ENCODE results near the gene CHCHD3. TPM values are rescaled to one million over a fixed set of nuclear protein-coding genes. Genes with fewer than 3 reads are reported as not detected.

Gene CHCHD3
- total and polyA plus RNA-seq, 4 donors, result 25.5 to 37.8 (median 31.8) TPM

GRCh38 chr7:133040674-133041073 is 41.2 kb downstream of the CHCHD3 start:
- Histone ChIP-seq H3K9me3 (ENCODE audit: control insufficient read depth in 4 of 4, low read length in 3 of 4) (no peaks in the 10 kb centered on the region), H3K27me3 (ENCODE audit: control insufficient read depth in 4 of 4, insufficient read depth in 4 of 4, low read length in 3 of 4) (no peaks in the 10 kb centered on the region), H3K36me3 (ENCODE audit: control insufficient read depth in 4 of 4, insufficient read depth in 3 of 4, low read depth in 1 of 4, low read length in 3 of 4) (peaks cover 0 to 3% (median 0%) of the 10 kb centered on the region in 4 donors), H3K9ac (ENCODE audit: low read depth in 1 of 2, low read length in 2 of 2) (no peak overlapping the region), H3K4me1 (ENCODE audit: control insufficient read depth in 4 of 4, insufficient read depth in 4 of 4, low read length in 3 of 4) (no peaks in the 10 kb centered on the region), H3K27ac (ENCODE audit: low read depth in 1 of 2, low read length in 2 of 2) (no peak overlapping the region), H3K4me3 (ENCODE audit: low read depth in 1 of 3, low read length in 3 of 3) (no peak overlapping the region)
- 97% methylated on average over 7 of the region's 7 CpGs for WGBS
- no peak for TF ChIP-seq REST (IDR thresholded peaks at IDR 0.05)
- no peak for TF ChIP-seq YY1 (IDR thresholded peaks at IDR 0.05)
- no peak for TF ChIP-seq TAF1 (conservative IDR thresholded peaks at IDR 0.05)
- TF ChIP-seq CTCF (IDR thresholded peaks at IDR 0.05; ENCODE audit: low read depth, low read length, missing input control), result no peak
- no peak for TF ChIP-seq SP1 (IDR thresholded peaks at IDR 0.05)
- no peak for TF ChIP-seq FOXA1 (IDR thresholded peaks at IDR 0.05)
- no peak for TF ChIP-seq HNF4G (IDR thresholded peaks at IDR 0.05)
- no peak for TF ChIP-seq HNF4A (conservative IDR thresholded peaks at IDR 0.05)
- no peak for TF ChIP-seq GABPA (IDR thresholded peaks at IDR 0.05 in 1 of 2, conservative IDR thresholded peaks at IDR 0.05 in 1 of 2)
- TF ChIP-seq EGR1 (IDR thresholded peaks at IDR 0.05; ENCODE audit: low read depth in 2 of 2), result no peak
- no peak for TF ChIP-seq ATF3 (IDR thresholded peaks at IDR 0.05)
- TF ChIP-seq RAD21 (IDR thresholded peaks at IDR 0.05), result no peak
- no peak for TF ChIP-seq FOXA2 (IDR thresholded peaks at IDR 0.05)
- no peak for TF ChIP-seq MAX (IDR thresholded peaks at IDR 0.05)
- TF ChIP-seq JUND (IDR thresholded peaks at IDR 0.05), result no peak
- no peak for DNase-seq (ENCODE audit: low spot score)

- Histone ChIP-seq H3K27me3 (ENCODE audit: control insufficient read depth in 4 of 4, insufficient read depth in 4 of 4, low read length in 3 of 4) (no peaks in the 10 kb centered on the region), H3K4me3 (ENCODE audit: low read depth in 1 of 3, low read length in 3 of 3) (no peak overlapping the region), H3K9ac (ENCODE audit: low read depth in 1 of 2, low read length in 2 of 2) (no peak overlapping the region), H3K4me1 (ENCODE audit: control insufficient read depth in 4 of 4, insufficient read depth in 4 of 4, low read length in 3 of 4) (no peaks in the 10 kb centered on the region), H3K9me3 (ENCODE audit: control insufficient read depth in 4 of 4, low read length in 3 of 4) (no peaks in the 10 kb centered on the region), H3K36me3 (ENCODE audit: control insufficient read depth in 4 of 4, insufficient read depth in 3 of 4, low read depth in 1 of 4, low read length in 3 of 4) (peaks cover 0 to 3% (median 0%) of the 10 kb centered on the region in 4 donors), H3K27ac (ENCODE audit: low read depth in 1 of 2, low read length in 2 of 2) (no peak overlapping the region)
- WGBS, result 97% methylated on average over 1 of the region's 1 CpG
- DNase-seq (ENCODE audit: low spot score), result no peak
- no peak for TF ChIP-seq YY1 (IDR thresholded peaks at IDR 0.05)
- no peak for TF ChIP-seq ATF3 (IDR thresholded peaks at IDR 0.05)
- no peak for TF ChIP-seq HNF4G (IDR thresholded peaks at IDR 0.05)
- TF ChIP-seq RXRA (IDR thresholded peaks at IDR 0.05), result no peak
- TF ChIP-seq EGR1 (IDR thresholded peaks at IDR 0.05; ENCODE audit: low read depth in 2 of 2), result no peak
- no peak for TF ChIP-seq MAX (IDR thresholded peaks at IDR 0.05)
- no peak for TF ChIP-seq REST (IDR thresholded peaks at IDR 0.05)
- no peak for TF ChIP-seq TAF1 (conservative IDR thresholded peaks at IDR 0.05)
- TF ChIP-seq ZBTB33 (IDR thresholded peaks at IDR 0.05), result no peak
- TF ChIP-seq HNF4A (conservative IDR thresholded peaks at IDR 0.05), result no peak
- TF ChIP-seq NR2F2 (IDR thresholded peaks at IDR 0.05), result no peak
- TF ChIP-seq FOXA1 (IDR thresholded peaks at IDR 0.05), result no peak
Measured at GRCh38 chr7:133040178-133040577, 41.7 kb downstream of the CHCHD3 start.

Measured in liver (tissue), 9 donors.